ENCODE data around the gene GALNT7. TPM values are rescaled to one million over a fixed set of nuclear protein-coding genes. Genes with fewer than 3 reads are reported as not detected.
"Not testable (repeated sequence)": the region's sequence is repeated elsewhere in the genome, so short reads cannot be mapped to it uniquely, and the experiment has no call there.

The GALNT7 gene
- total and polyA plus RNA-seq, 11 donors: 2.3 to 12.8 (median 6.0) TPM

DNA sequence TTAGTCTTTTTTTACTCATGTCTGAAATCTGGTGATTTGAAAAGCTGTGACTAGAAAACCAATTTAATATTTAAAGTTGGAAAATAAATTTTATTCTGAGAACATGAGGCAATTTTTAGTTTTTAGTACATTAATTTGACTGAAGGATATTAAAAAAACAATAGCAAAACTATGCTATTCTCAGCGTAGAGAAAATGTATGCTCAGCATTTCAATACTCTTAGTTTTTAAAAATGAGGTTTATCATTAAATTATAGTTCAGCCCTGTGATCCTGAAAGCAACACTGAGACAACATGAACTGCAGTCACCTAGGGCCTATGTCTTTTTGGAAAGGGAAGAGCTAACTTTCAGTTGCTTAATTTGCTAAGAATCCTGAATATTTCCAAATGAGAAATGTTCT is 9.5 kb downstream of the GALNT7 start:
- intact Hi-C loops (cut with DNase I): loop anchor here in 5 of 10 donors (10.0 kb wide), 3 partner anchors 57 to 153 kb away; no protein-coding TSS in a partner anchor
- H3K27ac ChIP-seq: no peak overlapping the region
- DNase-seq (no peak), ATAC-seq (no peak)
- H3K4me3 ChIP-seq: no peak overlapping the region
- H3K36me3 ChIP-seq: no peaks in the 10 kb centered on the region
- H3K4me1 ChIP-seq: peaks cover 0 to 38% (median 5%) of the 10 kb centered on the region in 12 donors
- 81 to 95% (median 90%) methylated on average over 1 of the region's 1 CpG for WGBS, 4 donors
- H3K27me3 ChIP-seq: no peaks in the 10 kb centered on the region
- TF ChIP-seq POLR2A (IDR thresholded peaks at IDR 0.05): no peak
- TF ChIP-seq, protein P1, sequence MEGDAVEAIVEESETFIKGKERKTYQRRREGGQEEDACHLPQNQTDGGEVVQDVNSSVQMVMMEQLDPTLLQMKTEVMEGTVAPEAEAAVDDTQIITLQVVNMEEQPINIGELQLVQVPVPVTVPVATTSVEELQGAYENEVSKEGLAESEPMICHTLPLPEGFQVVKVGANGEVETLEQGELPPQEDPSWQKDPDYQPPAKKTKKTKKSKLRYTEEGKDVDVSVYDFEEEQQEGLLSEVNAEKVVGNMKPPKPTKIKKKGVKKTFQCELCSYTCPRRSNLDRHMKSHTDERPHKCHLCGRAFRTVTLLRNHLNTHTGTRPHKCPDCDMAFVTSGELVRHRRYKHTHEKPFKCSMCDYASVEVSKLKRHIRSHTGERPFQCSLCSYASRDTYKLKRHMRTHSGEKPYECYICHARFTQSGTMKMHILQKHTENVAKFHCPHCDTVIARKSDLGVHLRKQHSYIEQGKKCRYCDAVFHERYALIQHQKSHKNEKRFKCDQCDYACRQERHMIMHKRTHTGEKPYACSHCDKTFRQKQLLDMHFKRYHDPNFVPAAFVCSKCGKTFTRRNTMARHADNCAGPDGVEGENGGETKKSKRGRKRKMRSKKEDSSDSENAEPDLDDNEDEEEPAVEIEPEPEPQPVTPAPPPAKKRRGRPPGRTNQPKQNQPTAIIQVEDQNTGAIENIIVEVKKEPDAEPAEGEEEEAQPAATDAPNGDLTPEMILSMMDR (IDR thresholded peaks at IDR 0.05): no peak
- no peaks in the 10 kb centered on the region for H3K9me3 ChIP-seq

DNA sequence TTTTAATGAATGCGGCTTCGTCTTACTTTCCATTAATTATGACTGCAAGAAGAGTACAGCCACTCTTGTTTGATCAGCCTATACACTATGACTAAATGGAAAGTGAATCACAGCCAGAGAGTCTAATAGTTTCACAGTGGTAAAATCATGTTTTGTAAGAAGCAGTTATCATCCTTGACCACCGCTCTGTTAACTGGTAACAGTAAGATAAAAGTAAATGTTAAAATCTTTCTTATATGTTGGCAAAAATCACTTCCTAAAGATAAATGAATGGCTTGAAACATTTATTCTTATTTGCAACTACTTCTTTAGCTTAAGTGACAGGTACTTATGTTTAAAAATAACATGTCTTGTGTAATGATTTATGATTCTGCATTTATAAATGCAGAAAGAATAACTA is 13.2 kb downstream of the GALNT7 start:
- 89 to 92% (median 91%) methylated on average over 3 of the region's 3 CpGs for WGBS, 4 donors
- Histone ChIP-seq H3K36me3 (no peaks in the 10 kb centered on the region), H3K27me3 (no peaks in the 10 kb centered on the region), H3K9me3 (no peaks in the 10 kb centered on the region), H3K4me3 (no peak overlapping the region), H3K27ac (no peak overlapping the region), H3K4me1 (peaks cover 0 to 45% (median 8%) of the 10 kb centered on the region in 12 donors)
- no peak for DNase-seq
- no peak for TF ChIP-seq POLR2A (IDR thresholded peaks at IDR 0.05)
- TF ChIP-seq, protein P1 (IDR thresholded peaks at IDR 0.05): no peak
- intact Hi-C loops (cut with DNase I): no loop called here
- ATAC-seq: peak in 1 of 4 donors; percentile 42

DNA sequence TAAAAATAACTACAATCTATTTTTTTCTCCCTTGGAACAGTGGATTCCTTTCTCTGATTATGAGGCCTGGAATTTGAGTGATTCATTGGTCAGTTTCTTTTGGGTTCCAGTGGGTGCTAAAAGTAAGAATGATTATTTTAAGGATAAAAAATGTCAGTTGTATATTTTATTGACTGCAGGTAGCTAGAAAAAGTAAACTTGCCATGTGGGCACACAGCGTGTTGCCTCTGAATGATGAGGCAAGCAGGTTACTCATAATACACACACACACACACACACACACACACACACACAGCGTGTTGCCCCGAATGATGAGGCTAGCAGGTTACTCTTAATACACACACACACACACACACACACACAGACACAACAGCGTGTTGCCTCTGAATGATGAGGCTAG is 13.8 kb downstream of the GALNT7 start:
- H3K27ac ChIP-seq: no peak overlapping the region

DNA sequence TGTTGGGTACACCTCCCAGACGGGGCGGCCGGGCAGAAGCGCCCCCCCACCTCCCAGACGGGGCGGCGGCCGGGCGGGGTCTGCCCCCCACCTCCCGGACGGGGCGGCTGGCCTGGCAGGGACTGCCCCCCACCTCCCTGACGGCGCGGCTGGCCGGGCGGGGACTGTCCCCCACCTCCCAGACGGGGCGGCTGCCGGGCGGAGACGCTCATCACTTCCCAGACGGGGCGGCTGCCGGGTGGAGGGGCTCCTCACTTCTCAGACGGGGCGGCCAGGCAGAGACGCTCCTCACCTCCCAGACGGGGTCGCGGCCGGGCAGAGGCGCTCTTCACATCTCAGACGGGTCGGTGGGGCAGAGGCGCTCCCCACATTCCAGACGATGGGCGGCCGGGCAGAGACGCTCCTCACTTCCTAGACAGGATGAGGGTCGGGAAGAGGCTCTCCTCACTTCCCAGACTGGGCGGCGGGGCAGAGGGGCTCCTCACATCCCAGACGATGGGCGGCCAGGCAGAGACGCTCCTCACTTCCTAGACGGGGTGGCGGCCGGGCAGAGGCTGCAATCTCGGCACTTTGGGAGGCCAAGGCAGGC is 15.1 kb downstream of the GALNT7 start:
- H3K36me3 ChIP-seq; intact Hi-C loops (cut with DNase I); H3K4me3 ChIP-seq; H3K27ac ChIP-seq; H3K27me3 ChIP-seq; DNase-seq; H3K9me3 ChIP-seq; ATAC-seq: not testable (repeated sequence)
- 94 to 98% (median 96%) methylated on average over 21 to 47 of the region's 50 CpGs for WGBS, 4 donors
- peaks cover 0 to 45% (median 6%) of the 10 kb centered on the region in 12 donors for H3K4me1 ChIP-seq

More for the DNA sequence above, 13.8 kb downstream of the GALNT7 start:
- no peaks in the 10 kb centered on the region for H3K36me3 ChIP-seq
- TF ChIP-seq, protein P1 (IDR thresholded peaks at IDR 0.05): no peak
- TF ChIP-seq POLR2A (IDR thresholded peaks at IDR 0.05): no peak
- DNase-seq: no peak
- H3K9me3 ChIP-seq: no peaks in the 10 kb centered on the region
- H3K4me3 ChIP-seq: no peak overlapping the region
- no peak for ATAC-seq
- 83 to 95% (median 88%) methylated on average over 4 of the region's 4 CpGs for WGBS, 4 donors
- H3K27me3 ChIP-seq: no peaks in the 10 kb centered on the region
- intact Hi-C loops (cut with DNase I): no loop called here
- H3K4me1 ChIP-seq: peaks cover 0 to 45% (median 8%) of the 10 kb centered on the region in 12 donors

Data from heart left ventricle (tissue), 16 donors.